PFSK-1 (cell line): Measurements from ENCODE around the gene DISP2.

Source experiments
- POLR2AphosphoS5 ChIP-seq: IDR thresholded peaks from 2 replicates; pipeline ENCODE4 v1.6.1; 2012; ENCODE audit warnings: low read depth, mild to moderate bottlenecking, control low read depth, low read length, moderate library complexity
- REST ChIP-seq, 2 experiments: IDR thresholded peaks; 2 replicates each; pipeline versions ENCODE4 v1.6.1 to v1.8.0; 2011 to 2012; ENCODE audit warnings: low read depth in 2 of 2, low read length in 2 of 2, control low read depth in 1 of 2, inconsistent platforms in 1 of 2, mild to moderate bottlenecking in 1 of 2, moderate library complexity in 1 of 2; ENCODE audit not compliant: insufficient read depth in 1 of 2

GRCh38 chr15:40323953-40324937 lies 33.8 kb upstream of the DISP2 start:
- no peak for TF ChIP-seq POLR2AphosphoS5
- TF ChIP-seq REST (IDR thresholded peaks at IDR 0.05; ENCODE audit: insufficient read depth in 1 of 2, low read depth in 2 of 2, low read length in 2 of 2) = no peak
